Progenitor cell of endocrine pancreas (in vitro differentiated cells): Measurements from ENCODE around the gene RPL23. TPM values are rescaled to one million over a fixed set of nuclear protein-coding genes. Genes with fewer than 3 reads are reported as not detected.
A peak's percentile ranks its signal among the peaks of the same experiment; 100 is the strongest.

Source experiments
- DNase-seq: peaks from one replicate; pipeline ENCODE4 v3.0.0; 2021; ENCODE audit warnings: low spot score; ENCODE audit not compliant: unreplicated experiment
- H3K27ac Mint-ChIP-seq: 2 replicates; pipeline ENCODE4 v1.8.0; 2021; ENCODE audit warnings: mild to moderate bottlenecking, moderate library complexity, mixed read lengths
- H3K27me3 Mint-ChIP-seq: 2 replicates; pipeline ENCODE4 v1.8.0; 2021; ENCODE audit warnings: mixed read lengths
- H3K36me3 Mint-ChIP-seq: 2 replicates; pipeline ENCODE4 v1.8.0; 2022; ENCODE audit warnings: mixed read lengths; ENCODE audit not compliant: insufficient read depth
- H3K4me1 Mint-ChIP-seq: 2 replicates; pipeline ENCODE4 v1.8.0; 2021; ENCODE audit warnings: low read depth, mixed read lengths
- H3K4me3 Mint-ChIP-seq: 2 replicates; pipeline ENCODE4 v1.8.0; 2021; ENCODE audit warnings: low read depth, mild to moderate bottlenecking, moderate library complexity, mixed read lengths
- H3K9me3 Mint-ChIP-seq: 2 replicates; pipeline ENCODE4 v1.8.0; 2021; ENCODE audit warnings: low read depth, mixed read lengths
- total RNA-seq: library from RNA; stranded (reverse); gene quantifications from 2 replicates; pipeline ENCODE4 v1.2.1, GENCODE V29; 2021
- TF ChIP-seq, protein P1 (sequence below): fragments of 200-600 bp; sonication (generic); IDR thresholded peaks from one replicate; pipeline ENCODE4 v1.5.0; 2021; ENCODE audit warnings: antibody characterized with exemption, mild to moderate bottlenecking; ENCODE audit not compliant: unreplicated experiment

RPL23 gene
- total RNA-seq, 1 donor from 2014 or later = 1,623 TPM

DNA sequence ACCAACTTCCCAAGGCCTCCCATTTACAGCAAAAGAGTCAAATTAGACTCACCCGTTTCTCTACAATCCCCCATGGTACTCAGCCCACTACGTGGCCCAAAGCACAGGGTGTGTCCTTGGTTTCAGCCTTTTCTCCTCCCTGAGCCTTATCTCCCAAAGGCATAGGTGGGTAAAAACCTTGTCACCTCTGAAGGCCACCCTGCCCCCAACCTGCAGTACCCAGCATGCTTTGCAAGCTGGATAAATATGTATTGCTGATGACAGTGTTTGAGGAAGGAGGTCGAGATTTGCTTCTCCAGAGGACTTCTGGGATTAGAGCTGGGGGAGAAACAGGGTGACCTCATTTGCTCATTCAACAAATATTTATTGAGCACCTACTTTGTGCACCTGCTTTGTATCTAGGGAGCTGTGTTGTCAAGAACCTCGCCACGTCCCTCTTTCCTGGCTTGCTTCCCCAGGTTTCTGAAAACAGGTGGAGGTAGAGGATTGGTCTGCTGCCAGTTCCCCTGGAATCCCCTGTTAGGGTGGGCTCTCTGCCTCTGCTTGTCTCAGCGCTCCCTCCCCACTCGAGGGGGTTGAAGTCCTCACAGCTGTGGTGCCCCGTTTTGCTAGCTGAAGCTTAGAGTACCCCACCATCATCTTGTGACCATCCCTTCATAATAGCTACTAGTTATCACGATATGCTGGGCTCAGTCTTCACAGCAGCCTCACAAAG, 19.3 kb upstream of the RPL23 start:
- Mint-ChIP-seq H3K9me3 (no peaks in the 10 kb centered on the region), H3K4me3 (peak overlapping the region; percentile 99), H3K27ac (peak overlapping the region; percentile 95), H3K36me3 (no peaks in the 10 kb centered on the region), H3K4me1 (peaks cover 29% of the 10 kb centered on the region), H3K27me3 (no peaks in the 10 kb centered on the region)
- TF ChIP-seq, protein P1, sequence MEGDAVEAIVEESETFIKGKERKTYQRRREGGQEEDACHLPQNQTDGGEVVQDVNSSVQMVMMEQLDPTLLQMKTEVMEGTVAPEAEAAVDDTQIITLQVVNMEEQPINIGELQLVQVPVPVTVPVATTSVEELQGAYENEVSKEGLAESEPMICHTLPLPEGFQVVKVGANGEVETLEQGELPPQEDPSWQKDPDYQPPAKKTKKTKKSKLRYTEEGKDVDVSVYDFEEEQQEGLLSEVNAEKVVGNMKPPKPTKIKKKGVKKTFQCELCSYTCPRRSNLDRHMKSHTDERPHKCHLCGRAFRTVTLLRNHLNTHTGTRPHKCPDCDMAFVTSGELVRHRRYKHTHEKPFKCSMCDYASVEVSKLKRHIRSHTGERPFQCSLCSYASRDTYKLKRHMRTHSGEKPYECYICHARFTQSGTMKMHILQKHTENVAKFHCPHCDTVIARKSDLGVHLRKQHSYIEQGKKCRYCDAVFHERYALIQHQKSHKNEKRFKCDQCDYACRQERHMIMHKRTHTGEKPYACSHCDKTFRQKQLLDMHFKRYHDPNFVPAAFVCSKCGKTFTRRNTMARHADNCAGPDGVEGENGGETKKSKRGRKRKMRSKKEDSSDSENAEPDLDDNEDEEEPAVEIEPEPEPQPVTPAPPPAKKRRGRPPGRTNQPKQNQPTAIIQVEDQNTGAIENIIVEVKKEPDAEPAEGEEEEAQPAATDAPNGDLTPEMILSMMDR = no peak
- DNase-seq = no peak

DNA sequence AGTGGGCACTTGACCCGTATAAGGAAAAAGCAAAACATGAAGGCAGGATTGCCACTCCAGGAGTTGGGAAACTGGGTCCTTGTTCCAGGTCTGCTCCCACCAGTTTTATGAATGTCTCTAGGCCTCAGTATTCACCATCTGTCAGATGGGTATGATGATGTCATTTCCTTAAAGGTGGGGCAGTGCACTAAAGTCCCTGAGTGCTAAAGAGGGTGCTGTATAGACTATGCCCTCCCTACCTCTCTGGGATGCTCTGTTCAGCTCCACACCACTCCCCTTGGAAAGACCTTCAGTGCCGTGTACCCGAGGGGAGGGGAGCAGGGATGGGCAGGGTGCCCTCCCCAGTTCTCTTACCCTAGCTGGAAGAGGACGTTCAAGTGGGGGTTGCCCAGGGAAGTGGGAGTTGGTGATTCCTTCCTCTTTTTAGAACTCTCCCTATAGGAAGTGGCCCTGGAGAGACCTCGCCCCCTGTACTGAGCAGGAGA, 18.5 kb upstream of the RPL23 start:
- Mint-ChIP-seq H3K4me1 (peaks cover 29% of the 10 kb centered on the region), H3K4me3 (peak overlapping the region; percentile 99), H3K9me3 (no peaks in the 10 kb centered on the region), H3K27ac (peak overlapping the region; percentile 95), H3K36me3 (no peaks in the 10 kb centered on the region), H3K27me3 (no peaks in the 10 kb centered on the region)
- TF ChIP-seq, protein P1 = no peak
- no peak for DNase-seq

DNA sequence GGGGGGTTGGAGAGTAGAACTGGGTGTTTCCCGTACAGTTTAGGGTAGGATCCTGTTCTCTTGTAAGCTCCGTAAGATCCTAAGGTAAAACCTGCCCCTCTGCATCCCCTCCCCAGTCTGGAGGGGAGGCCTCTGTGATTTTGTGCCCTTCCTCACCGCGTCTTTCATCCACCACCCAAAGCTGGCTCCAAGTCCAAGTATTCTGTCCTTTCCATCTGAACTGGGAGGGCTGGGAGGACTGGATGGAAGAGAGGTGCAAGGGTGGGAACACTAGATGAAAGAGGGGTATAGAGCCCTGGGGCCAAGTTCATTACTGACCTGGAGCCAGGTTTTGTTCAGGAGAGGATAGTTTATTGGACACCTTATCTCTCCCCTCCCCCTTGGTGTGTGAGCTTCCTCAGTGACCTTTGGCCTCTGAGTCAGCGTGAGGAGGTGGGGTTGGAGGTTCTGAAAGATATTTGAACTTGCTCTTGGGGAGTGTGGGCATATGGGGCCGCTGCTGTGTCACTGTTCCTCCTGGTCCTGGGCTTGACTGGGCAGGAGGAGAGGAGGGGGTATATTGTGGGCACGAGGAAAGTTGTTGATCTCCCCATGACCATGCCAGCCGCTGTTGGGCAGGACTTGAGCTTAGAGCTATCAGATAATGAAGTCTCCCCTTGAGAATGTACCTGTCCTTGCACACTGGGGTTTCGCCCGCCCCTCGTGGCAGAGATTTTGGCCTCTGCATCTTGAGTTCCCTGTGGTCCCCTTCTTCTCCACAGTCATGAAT, 17.9 kb upstream of the RPL23 start:
- Mint-ChIP-seq H3K27ac (peak overlapping the region; percentile 95), H3K4me3 (peak overlapping the region; percentile 99), H3K27me3 (no peaks in the 10 kb centered on the region), H3K9me3 (no peaks in the 10 kb centered on the region), H3K36me3 (no peaks in the 10 kb centered on the region), H3K4me1 (peaks cover 29% of the 10 kb centered on the region)
- TF ChIP-seq, protein P1 = no peak
- no peak for DNase-seq

DNA sequence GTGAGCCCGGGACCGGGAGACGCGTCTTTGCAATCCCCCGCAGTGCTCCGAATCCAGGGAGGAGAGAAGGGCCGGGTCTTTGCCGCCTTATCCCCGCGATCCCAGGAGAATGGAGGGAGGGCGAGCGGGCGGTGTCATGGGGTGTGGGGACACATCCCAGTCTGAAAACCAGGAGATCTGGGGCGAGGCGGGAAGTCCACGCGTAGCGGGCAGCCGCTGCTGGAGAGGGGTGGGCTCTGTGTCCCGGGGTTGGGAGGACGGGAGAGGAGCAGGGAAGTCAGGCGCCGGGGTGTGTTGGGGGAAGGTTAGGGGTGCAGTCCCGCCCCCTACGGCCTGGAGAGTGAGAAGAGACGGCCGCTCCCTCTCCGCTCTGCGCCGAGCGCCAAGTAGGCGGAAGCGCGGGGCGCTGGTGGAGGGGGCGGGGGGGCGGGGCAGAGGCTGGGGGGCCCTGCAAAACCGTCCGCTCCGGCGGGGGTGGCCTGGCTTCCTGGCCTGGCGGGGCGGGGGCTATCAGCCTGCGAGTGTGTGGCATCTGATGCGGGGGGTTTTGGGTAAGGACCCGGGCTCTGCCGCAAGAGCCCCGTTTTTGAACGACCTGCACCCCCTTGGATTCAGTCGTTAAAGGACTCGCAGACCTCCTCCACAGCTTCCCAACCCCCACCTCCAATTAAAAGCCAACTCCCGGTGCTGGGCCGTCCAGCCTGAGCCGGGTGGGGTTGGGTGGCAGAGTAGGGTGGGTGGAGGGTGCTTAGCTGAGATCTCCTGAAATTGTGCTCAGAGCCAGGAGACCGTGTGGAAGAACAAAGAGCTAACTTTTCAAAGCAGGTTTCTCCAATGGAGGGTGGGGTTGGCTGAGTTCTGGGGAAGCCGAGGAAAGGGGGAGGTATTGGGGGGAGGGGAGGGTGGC, 17.0 kb upstream of the RPL23 start:
- TF ChIP-seq, protein P1 = no peak
- DNase-seq = peak; percentile 28
- Mint-ChIP-seq H3K36me3 (no peaks in the 10 kb centered on the region), H3K9me3 (no peaks in the 10 kb centered on the region), H3K27ac (peak overlapping the region; percentile 98), H3K4me1 (peaks cover 29% of the 10 kb centered on the region), H3K4me3 (peak overlapping the region; percentile 99), H3K27me3 (no peaks in the 10 kb centered on the region)
